Fibroblast of skin of back (primary cell): ENCODE measurements around the gene NAV3.

ENCODE experiments used
- DNase-seq: peaks from one replicate; pipeline ENCODE4 v3.0.0-alpha.2; 2013

The NAV3 gene

DNA sequence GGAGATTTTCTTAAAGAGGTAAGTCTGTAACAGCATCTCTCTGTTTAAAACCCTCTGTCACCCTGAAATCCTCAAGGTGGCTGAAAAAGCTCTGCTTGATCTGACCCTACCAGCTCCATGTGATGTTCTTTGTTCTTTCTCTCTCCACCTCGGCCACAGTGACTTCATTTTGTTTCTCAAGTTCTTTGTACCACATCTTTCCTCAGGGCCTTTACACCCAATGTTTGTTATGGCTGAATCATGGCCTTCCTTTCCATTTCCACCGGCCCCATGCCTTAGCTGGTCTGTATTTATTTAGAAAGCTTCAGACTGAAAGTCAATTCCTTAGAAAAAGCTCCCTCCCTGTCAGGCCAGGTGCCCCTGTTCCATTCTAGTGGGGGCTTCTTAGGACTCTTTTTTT lies 431.2 kb downstream of the NAV3 start:
- DNase-seq = no peak
